GM12878 (cell line): Measurements from ENCODE around the gene LAMP5. TPM values are rescaled to one million over a fixed set of nuclear protein-coding genes. Genes with fewer than 3 reads are reported as not detected.

Source experiments
- ATAC-seq: fragments of 200-7000 bp; cut with Tn5 transposase; 3 replicates; pipeline ENCODE4 v1.9.1; 2020; ENCODE audit warnings: mild to moderate bottlenecking, moderate library complexity
- BruUV-seq: library from RNA; stranded (reverse); fragments of 400-500 nt; replicated peaks from 2 replicates; lab custom pipeline; 2021; lab: Mats Ljungman, UMichigan
- CTCF ChIA-PET: fragments of 300-600 bp; sonication (Branson Sonifier 250); formaldehyde crosslinking; extraction: SDS; loops from one replicate; lab custom pipeline; 2021; ENCODE audit warnings: inconsistent platforms; lab: Yijun Ruan, JAX
- POLR2A ChIA-PET: fragments of 350-600 bp; formaldehyde crosslinking; extraction: SDS; loops from one replicate; lab custom pipeline; 2021; ENCODE audit warnings: inconsistent platforms; lab: Charles Lee
- RAD21 ChIA-PET: fragments of 300-600 bp; sonication (Branson Sonifier 250); formaldehyde crosslinking; loops from one replicate; lab custom pipeline; 2023; ENCODE audit warnings: antibody characterized with exemption; ENCODE audit not compliant: unreplicated experiment; lab: Charles Lee
- SMC1A ChIA-PET: fragments of 300-600 bp; sonication (Branson Sonifier 250); formaldehyde crosslinking; loops from one replicate; lab custom pipeline; 2023; ENCODE audit not compliant: unreplicated experiment, uncharacterized antibody; lab: Charles Lee
- DNase-seq: peaks from one replicate; pipeline ENCODE4 v3.0.0-alpha.2; 2011; ENCODE audit warnings: low read depth, low spot score
- FAIRE-seq: peaks from 3 replicates; lab custom pipeline; 2011; peaks lifted over from hg19 to GRCh38; lab: Jason Lieb, UNC
- H2AFZ ChIP-seq: 2 replicates; pipeline ENCODE4 v1.6.0; 2011; ENCODE audit warnings: low read depth, low read length, control low read depth; ENCODE audit not compliant: control insufficient read depth
- H3K27ac ChIP-seq: 2 replicates; pipeline ENCODE4 v1.5.1; 2011; ENCODE audit warnings: control low read depth; ENCODE audit not compliant: control insufficient read depth, insufficient read depth
- H3K27me3 ChIP-seq, 2 experiments: replicated peaks in 1 of 2; 2 replicates each; pipeline versions ENCODE4 v1.6.0 to v1.6.1; 2011; ENCODE audit warnings: low read length in 1 of 2; ENCODE audit not compliant: control insufficient read depth in 2 of 2, insufficient read depth in 2 of 2
- H3K36me3 ChIP-seq, 2 experiments: 2 replicates each; pipeline ENCODE4 v1.5.1; 2011; ENCODE audit warnings: low read length in 1 of 2; ENCODE audit not compliant: control insufficient read depth in 2 of 2, insufficient read depth in 2 of 2
- H3K4me1 ChIP-seq: 2 replicates; pipeline ENCODE4 v1.6.1; 2011; ENCODE audit warnings: mild to moderate bottlenecking, low read length, moderate library complexity, mixed read lengths; ENCODE audit not compliant: control insufficient read depth, insufficient read depth
- H3K4me2 ChIP-seq: 2 replicates; pipeline ENCODE4 v1.6.0; 2011; ENCODE audit warnings: control low read depth; ENCODE audit not compliant: control insufficient read depth, insufficient read depth
- H3K4me3 ChIP-seq: fragments of 200-600 bp; sonication (generic); 2 replicates; pipeline ENCODE4 v1.5.1; 2016
- H3K79me2 ChIP-seq: 2 replicates; pipeline ENCODE4 v1.6.0; 2011; ENCODE audit warnings: low read length; ENCODE audit not compliant: control insufficient read depth, insufficient read depth
- H3K9ac ChIP-seq: 2 replicates; pipeline ENCODE4 v1.8.0; 2011; ENCODE audit warnings: low read length, control low read depth, mixed read lengths; ENCODE audit not compliant: control insufficient read depth, insufficient read depth
- H3K9me3 ChIP-seq: replicated peaks from 3 replicates; pipeline ENCODE4 v1.5.1; 2011; ENCODE audit warnings: mild to moderate bottlenecking, low read length; ENCODE audit not compliant: control insufficient read depth, insufficient read depth
- H4K20me1 ChIP-seq: 2 replicates; pipeline ENCODE4 v1.6.0; 2011; ENCODE audit not compliant: control insufficient read depth, insufficient read depth
- CHD4 ChIP-seq: fragments of 200-600 bp; sonication (generic); IDR thresholded peaks from 2 replicates; pipeline ENCODE4 v1.6.1; 2016; ENCODE audit warnings: mild to moderate bottlenecking
- FOXM1 ChIP-seq: IDR thresholded peaks from 2 replicates; pipeline ENCODE4 v1.6.1; 2012; ENCODE audit warnings: low read depth, mild to moderate bottlenecking, inconsistent platforms, low read length, moderate library complexity
- HCFC1 ChIP-seq: fragments of 150-350 bp; IDR thresholded peaks from 2 replicates; pipeline ENCODE4 v1.6.1; 2014; ENCODE audit warnings: low read length
- HDGF ChIP-seq: fragments of 450-650 bp; IDR thresholded peaks from 2 replicates; pipeline ENCODE4 v1.6.1; 2016; ENCODE audit warnings: antibody characterized with exemption
- JUND ChIP-seq: IDR thresholded peaks from 2 replicates; pipeline ENCODE4 v1.6.1; 2012; ENCODE audit warnings: low read depth, mild to moderate bottlenecking, low read length, improper control_type of control experiment, moderate library complexity
- LARP7 ChIP-seq: fragments of 450-650 bp; IDR thresholded peaks from 2 replicates; pipeline ENCODE4 v1.6.1; 2017; ENCODE audit warnings: mild to moderate bottlenecking
- SIX5 ChIP-seq: IDR thresholded peaks from 2 replicates; pipeline ENCODE4 v1.6.1; 2011; ENCODE audit warnings: mild to moderate bottlenecking, low read depth, low read length, moderate library complexity; ENCODE audit not compliant: severe bottlenecking
- SRF ChIP-seq, 2 experiments: IDR thresholded peaks; 2 replicates each; pipeline ENCODE4 v1.6.1; 2011; ENCODE audit warnings: low read depth in 2 of 2, low read length in 2 of 2, mild to moderate bottlenecking in 1 of 2, moderate library complexity in 1 of 2
- TBL1XR1 ChIP-seq: IDR thresholded peaks from 2 replicates; pipeline ENCODE4 v1.6.1; 2012; ENCODE audit warnings: low read depth, low read length, improper control_type of control experiment
- TCF12 ChIP-seq: IDR thresholded peaks from 2 replicates; pipeline ENCODE4 v1.6.1; 2011; ENCODE audit warnings: low read depth, mild to moderate bottlenecking, low read length
- ZZZ3 ChIP-seq: IDR thresholded peaks from 2 replicates; pipeline ENCODE4 v1.6.1; 2011; ENCODE audit warnings: low read depth; ENCODE audit not compliant: control insufficient read depth, insufficient read length
- WGBS: methylation state at CpG from one replicate; pipeline ENCODE4 v1.1.6; 2016; ENCODE audit warnings: low lambda C conversion rate; ENCODE audit not compliant: insufficient replicate concordance, insufficient coverage; ENCODE audit errors: missing lambda C conversion rate; 5-methylcytosine and 5-hydroxymethylcytosine counted together
- in situ Hi-C: fragments of 300-500 bp; cut with MboI; formaldehyde crosslinking; loops from 9 replicates; pipeline ENCODE4 v1.14.3; 2018; ENCODE audit warnings: mixed read lengths
- intact Hi-C: fragments of 100-400 bp; cut with micrococcal nuclease; formaldehyde crosslinking; loops from one replicate; pipeline ENCODE4 v1.14.2; 2022; ENCODE audit not compliant: unreplicated experiment
- polyA plus RNA-seq, 11 experiments: library from polyadenylated mRNA; depleted of rRNA in 4 of 11; unstranded in 6 of 11; stranded (reverse) in 5 of 11; fragments of >200 nt; fragmentation: Nextera tagmentation in 4 of 11; fragmentation: Illumina TruSeq in 1 of 11; extraction: Ambion mirVana in 4 of 11; extraction: Trizol in 1 of 11; gene quantifications; 1 replicate in 1 of 11; 2 replicates in 10 of 11; pipeline versions ENCODE4 v1.2.1 to v1.2.3, GENCODE V29; 2011 to 2016; ENCODE audit warnings: inconsistent platforms in 2 of 11, missing spikeins in 2 of 11, low read depth in 1 of 11
- total RNA-seq, 4 experiments: library from RNA; depleted of rRNA in 3 of 4; stranded (reverse); fragments of >200 nt in 3 of 4; fragmentation: Illumina TruSeq in 1 of 4; extraction: Trizol in 1 of 4; gene quantifications; 2 replicates each; pipeline versions ENCODE4 v1.2.1 to v1.2.3, GENCODE V29; 2013 to 2021
- TF ChIP-seq, protein P1 (sequence below): IDR thresholded peaks from 2 replicates; pipeline ENCODE4 v1.6.1; 2011; ENCODE audit warnings: mild to moderate bottlenecking, low read depth, low read length, moderate library complexity; ENCODE audit not compliant: insufficient replicate concordance
- TF ChIP-seq, protein P2 (sequence below): fragments of 450-650 bp; IDR thresholded peaks from 2 replicates; pipeline ENCODE4 v1.6.1; 2018; ENCODE audit warnings: borderline replicate concordance, mild to moderate bottlenecking; ENCODE audit not compliant: partially characterized antibody
- TF ChIP-seq, protein P3 (sequence below): fragments of 450-650 bp; IDR thresholded peaks from 2 replicates; pipeline ENCODE4 v1.6.1; 2016; ENCODE audit warnings: mild to moderate bottlenecking, moderate library complexity, borderline replicate concordance
- TF ChIP-seq, protein P4 (sequence below): IDR thresholded peaks from 2 replicates; pipeline ENCODE4 v1.6.1; 2011; ENCODE audit warnings: low read depth, low read length, improper control_type of control experiment, borderline replicate concordance

The LAMP5 gene
- total and polyA plus RNA-seq, 10 of the 15 experiments (the other 5 are each of a cell fraction or from before 2014, with no cell fraction given) = 0.10 to 0.56 (median 0.49) TPM; not detected in 1

DNA sequence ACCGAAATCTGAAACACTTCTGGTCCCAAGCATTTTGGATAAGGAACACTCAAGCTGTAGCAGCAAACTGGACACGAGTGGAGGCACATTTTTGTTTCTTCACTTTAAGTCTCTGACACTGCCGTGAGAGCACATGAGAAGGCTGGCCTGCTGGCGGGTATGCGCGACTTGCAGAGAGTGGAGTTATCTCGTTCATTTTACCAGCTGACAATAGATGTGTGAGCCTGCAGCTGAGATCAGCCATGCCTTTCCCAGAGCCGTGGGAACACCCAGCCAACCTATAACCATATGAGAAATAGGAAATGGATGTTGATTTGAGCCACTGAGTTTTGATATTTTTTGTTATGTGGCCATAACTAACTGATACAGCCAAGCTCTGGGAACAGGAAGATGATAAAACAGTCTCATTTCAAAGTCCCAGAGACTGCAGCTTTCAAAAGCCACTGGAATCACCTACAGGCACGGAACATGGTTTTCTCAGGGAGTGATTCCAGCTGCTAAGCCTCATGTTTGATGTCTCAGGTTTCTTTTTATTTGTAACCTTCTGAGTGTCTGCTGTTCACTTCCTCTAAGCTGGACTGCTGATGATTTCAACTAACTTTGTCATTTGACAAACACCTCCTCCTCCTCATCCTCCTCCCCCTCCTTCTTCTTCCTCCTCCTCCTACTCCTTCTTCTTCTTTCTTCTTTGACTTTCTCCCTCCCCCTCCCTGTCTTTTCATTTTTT, 28.6 kb upstream of the LAMP5 start (continued):
- TF ChIP-seq, protein P1, sequence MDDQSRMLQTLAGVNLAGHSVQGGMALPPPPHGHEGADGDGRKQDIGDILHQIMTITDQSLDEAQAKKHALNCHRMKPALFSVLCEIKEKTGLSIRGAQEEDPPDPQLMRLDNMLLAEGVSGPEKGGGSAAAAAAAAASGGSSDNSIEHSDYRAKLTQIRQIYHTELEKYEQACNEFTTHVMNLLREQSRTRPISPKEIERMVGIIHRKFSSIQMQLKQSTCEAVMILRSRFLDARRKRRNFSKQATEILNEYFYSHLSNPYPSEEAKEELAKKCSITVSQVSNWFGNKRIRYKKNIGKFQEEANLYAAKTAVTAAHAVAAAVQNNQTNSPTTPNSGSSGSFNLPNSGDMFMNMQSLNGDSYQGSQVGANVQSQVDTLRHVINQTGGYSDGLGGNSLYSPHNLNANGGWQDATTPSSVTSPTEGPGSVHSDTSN = no peak
- TF ChIP-seq ZZZ3 (no peak), SRF (IDR thresholded peaks at IDR 0.05; ENCODE audit: low read depth in 2 of 2, low read length in 2 of 2) (no peak), FOXM1 (no peak), CHD4 (no peak), JUND (no peak), SIX5 (no peak), LARP7 (no peak)

DNA sequence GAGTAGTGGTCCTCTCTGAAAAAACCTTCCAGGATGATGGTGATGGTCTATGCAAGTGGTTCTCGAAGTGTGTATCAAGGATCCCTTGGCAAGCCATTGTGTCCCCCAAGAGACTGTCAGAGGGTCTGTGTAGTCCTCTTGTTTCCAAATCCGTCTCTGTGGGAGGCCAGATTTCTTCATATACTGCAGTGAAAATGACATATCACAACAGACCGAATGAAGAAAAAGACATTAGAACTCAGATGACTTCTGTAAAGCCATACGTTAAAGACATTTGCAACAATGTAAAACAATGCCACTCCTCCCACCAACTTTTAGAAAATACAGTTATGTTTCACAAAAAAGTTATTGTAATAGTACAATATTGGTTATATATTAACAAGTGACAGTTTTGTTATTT, 27.2 kb upstream of the LAMP5 start:
- H3K27me3 ChIP-seq = no peaks in the 10 kb centered on the region; a peak in 1 of 4 replicates
- intact Hi-C loops (no loop called here), in situ Hi-C loops (no loop called here)
- 26% methylated on average over 4 of the region's 4 CpGs for WGBS
- no TSS peak for BruUV-seq
- no peaks in the 10 kb centered on the region for H4K20me1 ChIP-seq
- ATAC-seq (no peak), DNase-seq (no peak), FAIRE-seq (no peak)
- ChIA-PET CTCF (no interaction called here), SMC1A (no interaction called here), RAD21 (no interaction called here), POLR2A (no interaction called here)
- H3K27ac ChIP-seq = no peak overlapping the region
- no peaks in the 10 kb centered on the region; the same call in 2 of the 3 replicates for H3K9me3 ChIP-seq
- H3K36me3 ChIP-seq = no peaks in the 10 kb centered on the region
- H2AFZ ChIP-seq = no peak overlapping the region
- H3K9ac ChIP-seq = no peak overlapping the region
- peaks cover 10% of the 10 kb centered on the region for H3K4me1 ChIP-seq
- no peak overlapping the region for H3K4me2 ChIP-seq
- no peak overlapping the region for H3K4me3 ChIP-seq
- H3K79me2 ChIP-seq = no peaks in the 10 kb centered on the region
- no peak for TF ChIP-seq TCF12
- TF ChIP-seq TBL1XR1 = no peak
- TF ChIP-seq, protein P2, sequence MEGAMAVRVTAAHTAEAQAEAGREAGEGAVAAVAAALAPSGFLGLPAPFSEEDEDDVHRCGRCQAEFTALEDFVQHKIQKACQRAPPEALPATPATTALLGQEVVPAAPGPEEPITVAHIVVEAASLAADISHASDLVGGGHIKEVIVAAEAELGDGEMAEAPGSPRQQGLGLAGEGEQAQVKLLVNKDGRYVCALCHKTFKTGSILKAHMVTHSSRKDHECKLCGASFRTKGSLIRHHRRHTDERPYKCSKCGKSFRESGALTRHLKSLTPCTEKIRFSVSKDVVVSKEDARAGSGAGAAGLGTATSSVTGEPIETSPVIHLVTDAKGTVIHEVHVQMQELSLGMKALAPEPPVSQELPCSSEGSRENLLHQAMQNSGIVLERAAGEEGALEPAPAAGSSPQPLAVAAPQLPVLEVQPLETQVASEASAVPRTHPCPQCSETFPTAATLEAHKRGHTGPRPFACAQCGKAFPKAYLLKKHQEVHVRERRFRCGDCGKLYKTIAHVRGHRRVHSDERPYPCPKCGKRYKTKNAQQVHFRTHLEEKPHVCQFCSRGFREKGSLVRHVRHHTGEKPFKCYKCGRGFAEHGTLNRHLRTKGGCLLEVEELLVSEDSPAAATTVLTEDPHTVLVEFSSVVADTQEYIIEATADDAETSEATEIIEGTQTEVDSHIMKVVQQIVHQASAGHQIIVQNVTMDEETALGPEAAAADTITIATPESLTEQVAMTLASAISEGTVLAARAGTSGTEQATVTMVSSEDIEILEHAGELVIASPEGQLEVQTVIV = no peak
- TF ChIP-seq, protein P3, sequence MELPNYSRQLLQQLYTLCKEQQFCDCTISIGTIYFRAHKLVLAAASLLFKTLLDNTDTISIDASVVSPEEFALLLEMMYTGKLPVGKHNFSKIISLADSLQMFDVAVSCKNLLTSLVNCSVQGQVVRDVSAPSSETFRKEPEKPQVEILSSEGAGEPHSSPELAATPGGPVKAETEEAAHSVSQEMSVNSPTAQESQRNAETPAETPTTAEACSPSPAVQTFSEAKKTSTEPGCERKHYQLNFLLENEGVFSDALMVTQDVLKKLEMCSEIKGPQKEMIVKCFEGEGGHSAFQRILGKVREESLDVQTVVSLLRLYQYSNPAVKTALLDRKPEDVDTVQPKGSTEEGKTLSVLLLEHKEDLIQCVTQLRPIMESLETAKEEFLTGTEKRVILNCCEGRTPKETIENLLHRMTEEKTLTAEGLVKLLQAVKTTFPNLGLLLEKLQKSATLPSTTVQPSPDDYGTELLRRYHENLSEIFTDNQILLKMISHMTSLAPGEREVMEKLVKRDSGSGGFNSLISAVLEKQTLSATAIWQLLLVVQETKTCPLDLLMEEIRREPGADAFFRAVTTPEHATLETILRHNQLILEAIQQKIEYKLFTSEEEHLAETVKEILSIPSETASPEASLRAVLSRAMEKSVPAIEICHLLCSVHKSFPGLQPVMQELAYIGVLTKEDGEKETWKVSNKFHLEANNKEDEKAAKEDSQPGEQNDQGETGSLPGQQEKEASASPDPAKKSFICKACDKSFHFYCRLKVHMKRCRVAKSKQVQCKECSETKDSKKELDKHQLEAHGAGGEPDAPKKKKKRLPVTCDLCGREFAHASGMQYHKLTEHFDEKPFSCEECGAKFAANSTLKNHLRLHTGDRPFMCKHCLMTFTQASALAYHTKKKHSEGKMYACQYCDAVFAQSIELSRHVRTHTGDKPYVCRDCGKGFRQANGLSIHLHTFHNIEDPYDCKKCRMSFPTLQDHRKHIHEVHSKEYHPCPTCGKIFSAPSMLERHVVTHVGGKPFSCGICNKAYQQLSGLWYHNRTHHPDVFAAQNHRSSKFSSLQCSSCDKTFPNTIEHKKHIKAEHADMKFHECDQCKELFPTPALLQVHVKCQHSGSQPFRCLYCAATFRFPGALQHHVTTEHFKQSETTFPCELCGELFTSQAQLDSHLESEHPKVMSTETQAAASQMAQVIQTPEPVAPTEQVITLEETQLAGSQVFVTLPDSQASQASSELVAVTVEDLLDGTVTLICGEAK = no peak
- TF ChIP-seq, protein P4, sequence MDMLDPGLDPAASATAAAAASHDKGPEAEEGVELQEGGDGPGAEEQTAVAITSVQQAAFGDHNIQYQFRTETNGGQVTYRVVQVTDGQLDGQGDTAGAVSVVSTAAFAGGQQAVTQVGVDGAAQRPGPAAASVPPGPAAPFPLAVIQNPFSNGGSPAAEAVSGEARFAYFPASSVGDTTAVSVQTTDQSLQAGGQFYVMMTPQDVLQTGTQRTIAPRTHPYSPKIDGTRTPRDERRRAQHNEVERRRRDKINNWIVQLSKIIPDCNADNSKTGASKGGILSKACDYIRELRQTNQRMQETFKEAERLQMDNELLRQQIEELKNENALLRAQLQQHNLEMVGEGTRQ = no peak
- TF ChIP-seq HCFC1 = no peak
- no peak for TF ChIP-seq HDGF
